Fibroblast of skin of left quadriceps (primary cell): Measurements from ENCODE around the gene ZNF805.
A peak's percentile ranks its signal among the peaks of the same experiment; 100 is the strongest.
"Not testable (repeated sequence)": the region's sequence is repeated elsewhere in the genome, so short reads cannot be mapped to it uniquely, and the experiment has no call there.

Experiments
- DNase-seq, 2 experiments: peaks; one replicate each; pipeline ENCODE4 v3.0.0-alpha.2; 2013; ENCODE audit warnings: low read depth in 2 of 2

ZNF805 gene

GRCh38 chr19:57269515-57270250 lies 29.3 kb downstream of the ZNF805 start:
- peak; percentile 80 to 83 for DNase-seq

GRCh38 chr19:57271280-57271679 lies 30.8 kb downstream of the ZNF805 start:
- no peak for DNase-seq

GRCh38 chr19:57273014-57273413 lies 32.6 kb downstream of the ZNF805 start:
- no peak for DNase-seq

- no peak for DNase-seq
Measured at GRCh38 chr19:57276430-57276829, 36.0 kb downstream of the ZNF805 start.

GRCh38 chr19:57278481-57278880 lies 38.0 kb downstream of the ZNF805 start:
- DNase-seq = not testable (repeated sequence)

- DNase-seq = peak; percentile 94 to 95
Measured at GRCh38 chr19:57279418-57280164, 39.2 kb downstream of the ZNF805 start.

GRCh38 chr19:57280165-57280961 lies 39.9 kb downstream of the ZNF805 start, which contains the start of gene ZNF460:
TSS of gene ZNF460 (plus strand) at chr19:57280485. CDS start at chr19:57280807, 322 bp downstream.
- DNase-seq = peak; percentile 96

- DNase-seq = no peak
Measured at GRCh38 chr19:57280962-57281400, 40.5 kb downstream of the ZNF805 start.

GRCh38 chr19:57282011-57282643 lies 41.7 kb downstream of the ZNF805 start:
- DNase-seq = no peak

GRCh38 chr19:57288373-57288772 lies 47.9 kb downstream of the ZNF805 start:
- no peak for DNase-seq

- no peak for DNase-seq
Measured at GRCh38 chr19:57290970-57291369, 50.5 kb downstream of the ZNF805 start.

GRCh38 chr19:57292547-57292946 lies 52.1 kb downstream of the ZNF805 start:
- DNase-seq = no peak

GRCh38 chr19:57293719-57294118 lies 53.3 kb downstream of the ZNF805 start:
- no peak for DNase-seq

GRCh38 chr19:57302020-57302465 lies 61.6 kb downstream of the ZNF805 start:
- DNase-seq = peak; percentile 49 to 53

- DNase-seq = no peak
Measured at GRCh38 chr19:57302727-57303401, 62.4 kb downstream of the ZNF805 start.
